GM18526 (cell line): ENCODE measurements around the gene NRL.

Source experiments
- POLR2A ChIP-seq: IDR thresholded peaks from 3 replicates; pipeline ENCODE4 v1.6.1; 2011; ENCODE audit not compliant: insufficient read length; ENCODE audit errors: extremely low read depth

The NRL gene

GRCh38 chr14:24054324-24054641, 60.5 kb downstream of the NRL start:
- no peak for TF ChIP-seq POLR2A

GRCh38 chr14:24053548-24054323, 61.0 kb downstream of the NRL start:
- TF ChIP-seq POLR2A: no peak

- no peak for TF ChIP-seq POLR2A
These were observed 61.8 kb downstream of the NRL start for GRCh38 chr14:24052656-24053547.

GRCh38 chr14:24051789-24052655, 62.7 kb downstream of the NRL start, which contains the start of gene CARMIL3:
Gene CARMIL3, plus strand, starts transcription at chr14:24052009. Its CDS starts 145 bp downstream, at chr14:24052154.
- TF ChIP-seq POLR2A: peak; percentile 39

GRCh38 chr14:24051176-24051788, 63.5 kb downstream of the NRL start:
- no peak for TF ChIP-seq POLR2A

GRCh38 chr14:24042746-24043145, 72.0 kb downstream of the NRL start:
- no peak for TF ChIP-seq POLR2A

GRCh38 chr14:24040692-24041091, 74.1 kb downstream of the NRL start:
- no peak for TF ChIP-seq POLR2A

- no peak for TF ChIP-seq POLR2A
These were observed 76.1 kb downstream of the NRL start for GRCh38 chr14:24038686-24039085.

GRCh38 chr14:24037658-24038037, 77.1 kb downstream of the NRL start:
- no peak for TF ChIP-seq POLR2A

GRCh38 chr14:24036169-24036962, 78.4 kb downstream of the NRL start:
- peak; percentile 12 for TF ChIP-seq POLR2A

- no peak for TF ChIP-seq POLR2A
These were observed 81.9 kb downstream of the NRL start for GRCh38 chr14:24032727-24033418.
